HFFc6 (cell line): Measurements from ENCODE around the gene SLC49A4. TPM values are rescaled to one million over a fixed set of nuclear protein-coding genes. Genes with fewer than 3 reads are reported as not detected.

ENCODE experiments used
- DNase-seq: peaks from one replicate; pipeline ENCODE4 v3.0.0-alpha.2; 2018
- H3K27ac Mint-ChIP-seq: 2 replicates; pipeline ENCODE4 v1.8.0; 2020; ENCODE audit warnings: mild to moderate bottlenecking, mixed read lengths
- H3K27me3 Mint-ChIP-seq: 2 replicates; pipeline ENCODE4 v1.8.0; 2021; ENCODE audit warnings: mild to moderate bottlenecking, moderate library complexity, mixed read lengths; ENCODE audit not compliant: insufficient read depth
- H3K36me3 Mint-ChIP-seq: 2 replicates; pipeline ENCODE4 v1.8.0; 2021; ENCODE audit warnings: low read depth, mixed read lengths
- H3K4me1 Mint-ChIP-seq: 2 replicates; pipeline ENCODE4 v1.8.0; 2020; ENCODE audit warnings: low read depth, mixed read lengths
- H3K4me3 Mint-ChIP-seq: 2 replicates; pipeline ENCODE4 v1.8.0; 2020; ENCODE audit warnings: mild to moderate bottlenecking, moderate library complexity, mixed read lengths
- H3K9me3 Mint-ChIP-seq: 2 replicates; pipeline ENCODE4 v1.8.0; 2020; ENCODE audit warnings: mild to moderate bottlenecking, mixed read lengths
- CTCF ChIP-seq: fragments of 200-600 bp; sonication (generic); IDR thresholded peaks from 2 replicates; pipeline ENCODE4 v1.5.0; 2021; ENCODE audit warnings: antibody characterized with exemption, mild to moderate bottlenecking
- total RNA-seq, 6 experiments: library from RNA; stranded (reverse); fragmentation: NEBNext Ultra II Directional; extraction: Animal tissue kit (Norgen Biotek cat#: 25700); gene quantifications; 2 replicates in 1 of 6; 3 replicates in 5 of 6; pipeline ENCODE4 v1.2.3, GENCODE V29; 2021

SLC49A4 gene
- total RNA-seq, 6 experiments from 2014 or later = 10.2 to 10.8 (median 10.7) TPM

- Mint-ChIP-seq H3K4me3 (no peak overlapping the region), H3K27ac (no peak overlapping the region), H3K4me1 (no peaks in the 10 kb centered on the region), H3K9me3 (no peaks in the 10 kb centered on the region), H3K36me3 (no peaks in the 10 kb centered on the region), H3K27me3 (0 out of 2 replicates have a peak, but pooled peaks cover 2% of the 10 kb centered on the region)
- TF ChIP-seq CTCF = no peak
- DNase-seq = no peak
Measured at GRCh38 chr3:122770521-122771202, 24.2 kb upstream of the SLC49A4 start.

GRCh38 chr3:122772827-122773226 lies 22.0 kb upstream of the SLC49A4 start:
- no peak for DNase-seq
- Mint-ChIP-seq H3K27me3 (0 out of 2 replicates have a peak, but pooled peaks cover 2% of the 10 kb centered on the region), H3K9me3 (no peaks in the 10 kb centered on the region), H3K36me3 (no peaks in the 10 kb centered on the region), H3K27ac (no peak overlapping the region), H3K4me3 (no peak overlapping the region), H3K4me1 (no peaks in the 10 kb centered on the region)
- no peak for TF ChIP-seq CTCF

- TF ChIP-seq CTCF = no peak
- 0 out of 2 replicates have a peak, but pooled peaks cover 2% of the 10 kb centered on the region for H3K27me3 Mint-ChIP-seq
- no peak overlapping the region for H3K4me3 Mint-ChIP-seq
- H3K4me1 Mint-ChIP-seq = no peaks in the 10 kb centered on the region
- H3K27ac Mint-ChIP-seq = no peak overlapping the region
- H3K9me3 Mint-ChIP-seq = no peaks in the 10 kb centered on the region
- no peak for DNase-seq
- H3K36me3 Mint-ChIP-seq = no peaks in the 10 kb centered on the region
Measured at GRCh38 chr3:122773944-122774509, 20.8 kb upstream of the SLC49A4 start.

- peak; percentile 39; the same call in 1 of the 2 replicates for TF ChIP-seq CTCF
- Mint-ChIP-seq H3K4me1 (no peaks in the 10 kb centered on the region), H3K27ac (no peak overlapping the region), H3K4me3 (no peak overlapping the region), H3K27me3 (0 out of 2 replicates have a peak, but pooled peaks cover 2% of the 10 kb centered on the region), H3K36me3 (no peaks in the 10 kb centered on the region), H3K9me3 (no peaks in the 10 kb centered on the region)
- DNase-seq = peak; percentile 47
Measured at GRCh38 chr3:122774564-122774963, 20.3 kb upstream of the SLC49A4 start.

- no peak for TF ChIP-seq CTCF
- no peak for DNase-seq
- peaks cover 3% of the 10 kb centered on the region; the same call in 1 of the 2 replicates for H3K9me3 Mint-ChIP-seq
- H3K4me1 Mint-ChIP-seq = no peaks in the 10 kb centered on the region
- no peak overlapping the region for H3K27ac Mint-ChIP-seq
- H3K27me3 Mint-ChIP-seq = 0 out of 2 replicates have a peak, but pooled peaks cover 2% of the 10 kb centered on the region
- H3K4me3 Mint-ChIP-seq = no peak overlapping the region
- H3K36me3 Mint-ChIP-seq = no peaks in the 10 kb centered on the region
Measured at GRCh38 chr3:122776675-122777468, 18.0 kb upstream of the SLC49A4 start.
